Measurements from ENCODE around the gene RAC3.
A peak's percentile ranks its signal among the peaks of the same experiment; 100 is the strongest.

RAC3 gene

GRCh38 chr17:82063424-82064415 lies 32.2 kb downstream of the RAC3 start:
- Histone ChIP-seq H3K4me2 (ENCODE audit: insufficient read depth, low read length, poor library complexity, severe bottlenecking) (no peak overlapping the region), H2BK12ac (ENCODE audit: low read length) (no peak overlapping the region), H2BK5ac (ENCODE audit: low read length) (no peak overlapping the region), H3K36me3 (replicated peaks in 1 of 2; ENCODE audit: control insufficient read depth in 2 of 2, insufficient read depth in 2 of 2, low read length in 2 of 2) (peaks cover 35 to 53% of the 10 kb centered on the region in 2 donors), H2BK15ac (ENCODE audit: low read length) (no peak overlapping the region), H4K91ac (ENCODE audit: low read depth, low read length, poor library complexity) (no peak overlapping the region), H3K79me1 (ENCODE audit: low read depth, low read length) (peaks cover 10% of the 10 kb centered on the region), H2AK5ac (ENCODE audit: low read depth, low read length) (no peak overlapping the region), H4K8ac (ENCODE audit: low read depth, low read length) (peak overlapping the region; percentile 17), H3K4ac (ENCODE audit: low read length) (no peak overlapping the region), H3K9me3 (replicated peaks in 1 of 2; ENCODE audit: control insufficient read depth in 2 of 2, insufficient read depth in 1 of 2, low read depth in 1 of 2, low read length in 2 of 2) (no peaks in the 10 kb centered on the region), H3K4me1 (ENCODE audit: control insufficient read depth in 2 of 2, insufficient read depth in 1 of 2, low read depth in 1 of 2, low read length in 2 of 2) (peaks cover 7 to 8% of the 10 kb centered on the region in 2 donors), H3K27me3 (ENCODE audit: control insufficient read depth in 3 of 3, insufficient read depth in 3 of 3, low read depth in 1 of 3, low read length in 3 of 3) (no peaks in the 10 kb centered on the region), H3K4me3 (ENCODE audit: low read length in 2 of 2) (peak overlapping the region in 1 of 2 donors; percentile 64), H2BK120ac (ENCODE audit: low read depth, low read length) (no peak overlapping the region), H3K9ac (ENCODE audit: low read depth, low read length, poor library complexity) (no peak overlapping the region), H3K27ac (replicated peaks; ENCODE audit: low read length) (no peak overlapping the region), H3K23ac (ENCODE audit: low read depth, low read length, poor library complexity) (no peak overlapping the region), H3K14ac (ENCODE audit: low read length) (no peak overlapping the region), H2AFZ (ENCODE audit: low read length) (no peak overlapping the region), H3K18ac (ENCODE audit: low read length) (no peak overlapping the region)
- DNase-seq (ENCODE audit: low spot score), result no peak
- WGBS, 2 donors (ENCODE audit: extremely low coverage in 2 of 2, insufficient read length in 2 of 2, insufficient replicate concordance in 1 of 2), result no CpG with 5 or more reads among the region's 20 CpGs

GRCh38 chr17:82064433-82065192 lies 33.1 kb downstream of the RAC3 start:
- WGBS, 2 donors (ENCODE audit: extremely low coverage in 2 of 2, insufficient read length in 2 of 2, insufficient replicate concordance in 1 of 2), result no CpG with 5 or more reads among the region's 36 CpGs
- H3K4me2 ChIP-seq (ENCODE audit: insufficient read depth, low read length, poor library complexity, severe bottlenecking), result peak overlapping the region; percentile 97
- no peak overlapping the region for H2AFZ ChIP-seq (ENCODE audit: low read length)
- H3K23ac ChIP-seq (ENCODE audit: low read depth, low read length, poor library complexity), result peak overlapping the region; percentile 73
- H3K36me3 ChIP-seq (replicated peaks in 1 of 2; ENCODE audit: control insufficient read depth in 2 of 2, insufficient read depth in 2 of 2, low read length in 2 of 2), result peaks cover 31 to 44% of the 10 kb centered on the region in 2 donors
- no peak overlapping the region for H2BK15ac ChIP-seq (ENCODE audit: low read length)
- peak overlapping the region; percentile 64 to 98 for H3K4me3 ChIP-seq (ENCODE audit: low read length in 2 of 2)
- H3K9ac ChIP-seq (ENCODE audit: low read depth, low read length, poor library complexity), result peak overlapping the region; percentile 90
- H4K8ac ChIP-seq (ENCODE audit: low read depth, low read length), result no peak overlapping the region
- H4K91ac ChIP-seq (ENCODE audit: low read depth, low read length, poor library complexity), result no peak overlapping the region
- peak overlapping the region; percentile 97 for H2AK5ac ChIP-seq (ENCODE audit: low read depth, low read length)
- no peaks in the 10 kb centered on the region for H3K9me3 ChIP-seq (replicated peaks in 1 of 2; ENCODE audit: control insufficient read depth in 2 of 2, insufficient read depth in 1 of 2, low read depth in 1 of 2, low read length in 2 of 2)
- H2BK5ac ChIP-seq (ENCODE audit: low read length), result no peak overlapping the region
- H3K4ac ChIP-seq (ENCODE audit: low read length), result no peak overlapping the region
- no peak overlapping the region for H2BK120ac ChIP-seq (ENCODE audit: low read depth, low read length)
- no peak for DNase-seq (ENCODE audit: low spot score)
- H3K14ac ChIP-seq (ENCODE audit: low read length), result peak overlapping the region; percentile 38
- H2BK12ac ChIP-seq (ENCODE audit: low read length), result peak overlapping the region; percentile 10
- H3K27ac ChIP-seq (replicated peaks; ENCODE audit: low read length), result no peak overlapping the region
- H3K4me1 ChIP-seq (ENCODE audit: control insufficient read depth in 2 of 2, insufficient read depth in 1 of 2, low read depth in 1 of 2, low read length in 2 of 2), result peaks cover 7 to 8% of the 10 kb centered on the region in 2 donors
- no peaks in the 10 kb centered on the region for H3K27me3 ChIP-seq (ENCODE audit: control insufficient read depth in 3 of 3, insufficient read depth in 3 of 3, low read depth in 1 of 3, low read length in 3 of 3)
- H3K79me1 ChIP-seq (ENCODE audit: low read depth, low read length), result peaks cover 10% of the 10 kb centered on the region
- H3K18ac ChIP-seq (ENCODE audit: low read length), result peak overlapping the region; percentile 28

GRCh38 chr17:82065193-82065637 lies 33.7 kb downstream of the RAC3 start:
- H3K4me3 ChIP-seq (ENCODE audit: low read length in 2 of 2), result peak overlapping the region; percentile 64 to 98
- H3K9ac ChIP-seq (ENCODE audit: low read depth, low read length, poor library complexity), result peak overlapping the region; percentile 90
- H3K27ac ChIP-seq (replicated peaks; ENCODE audit: low read length), result no peak overlapping the region
- peak overlapping the region; percentile 97 for H3K4me2 ChIP-seq (ENCODE audit: insufficient read depth, low read length, poor library complexity, severe bottlenecking)
- no peak overlapping the region for H2BK5ac ChIP-seq (ENCODE audit: low read length)
- H2AFZ ChIP-seq (ENCODE audit: low read length), result peak overlapping the region; percentile 73
- H3K4ac ChIP-seq (ENCODE audit: low read length), result no peak overlapping the region
- H2BK12ac ChIP-seq (ENCODE audit: low read length), result no peak overlapping the region
- H3K23ac ChIP-seq (ENCODE audit: low read depth, low read length, poor library complexity), result peak overlapping the region; percentile 73
- H3K36me3 ChIP-seq (replicated peaks in 1 of 2; ENCODE audit: control insufficient read depth in 2 of 2, insufficient read depth in 2 of 2, low read length in 2 of 2), result peaks cover 31 to 38% of the 10 kb centered on the region in 2 donors
- peak overlapping the region; percentile 87 for H3K18ac ChIP-seq (ENCODE audit: low read length)
- peaks cover 10% of the 10 kb centered on the region for H3K79me1 ChIP-seq (ENCODE audit: low read depth, low read length)
- peak overlapping the region; percentile 38 for H3K14ac ChIP-seq (ENCODE audit: low read length)
- no peak overlapping the region for H2BK120ac ChIP-seq (ENCODE audit: low read depth, low read length)
- no CpG with 5 or more reads among the region's 47 CpGs for WGBS, 2 donors (ENCODE audit: extremely low coverage in 2 of 2, insufficient read length in 2 of 2, insufficient replicate concordance in 1 of 2)
- H3K27me3 ChIP-seq (ENCODE audit: control insufficient read depth in 3 of 3, insufficient read depth in 3 of 3, low read depth in 1 of 3, low read length in 3 of 3), result no peaks in the 10 kb centered on the region
- H2BK15ac ChIP-seq (ENCODE audit: low read length), result no peak overlapping the region
- peak overlapping the region; percentile 65 for H4K8ac ChIP-seq (ENCODE audit: low read depth, low read length)
- no peak for DNase-seq (ENCODE audit: low spot score)
- peaks cover 7 to 8% of the 10 kb centered on the region in 2 donors for H3K4me1 ChIP-seq (ENCODE audit: control insufficient read depth in 2 of 2, insufficient read depth in 1 of 2, low read depth in 1 of 2, low read length in 2 of 2)
- H4K91ac ChIP-seq (ENCODE audit: low read depth, low read length, poor library complexity), result no peak overlapping the region
- H2AK5ac ChIP-seq (ENCODE audit: low read depth, low read length), result peak overlapping the region; percentile 97
- H3K9me3 ChIP-seq (replicated peaks in 1 of 2; ENCODE audit: control insufficient read depth in 2 of 2, insufficient read depth in 1 of 2, low read depth in 1 of 2, low read length in 2 of 2), result no peaks in the 10 kb centered on the region
